GM21390 (cell line): ENCODE results near the gene TRABD2B.
"Not testable (repeated sequence)": the region's sequence is repeated elsewhere in the genome, so short reads cannot be mapped to it uniquely, and the experiment has no call there.

Experiments used
- ATAC-seq: cut with Tn5 transposase; IDR thresholded peaks from one replicate; pipeline ENCODE4 v1.9.1; 2021; ENCODE audit not compliant: unreplicated experiment

TRABD2B gene

GRCh38 chr1:47970882-47971281 is 26.3 kb downstream of the TRABD2B start:
- ATAC-seq, result no peak

GRCh38 chr1:47969478-47969877 is 27.7 kb downstream of the TRABD2B start:
- ATAC-seq, result no peak

- no peak for ATAC-seq
Measured at GRCh38 chr1:47968556-47968888, 28.7 kb downstream of the TRABD2B start.

GRCh38 chr1:47967864-47968555 is 29.2 kb downstream of the TRABD2B start:
- ATAC-seq, result no peak

- no peak for ATAC-seq
Measured at GRCh38 chr1:47965816-47966215, 31.4 kb downstream of the TRABD2B start.

GRCh38 chr1:47964636-47965035 is 32.5 kb downstream of the TRABD2B start:
- no peak for ATAC-seq

GRCh38 chr1:47963568-47964358 is 33.4 kb downstream of the TRABD2B start:
- ATAC-seq, result no peak

GRCh38 chr1:47962750-47963492 is 34.3 kb downstream of the TRABD2B start:
- ATAC-seq, result no peak

GRCh38 chr1:47961835-47962234 is 35.4 kb downstream of the TRABD2B start:
- ATAC-seq, result not testable (repeated sequence)

GRCh38 chr1:47956491-47956890 is 40.7 kb downstream of the TRABD2B start:
- ATAC-seq, result not testable (repeated sequence)

- no peak for ATAC-seq
Measured at GRCh38 chr1:47953661-47954060, 43.5 kb downstream of the TRABD2B start.

- ATAC-seq, result no peak
Measured at GRCh38 chr1:47951545-47952235, 45.5 kb downstream of the TRABD2B start.

- no peak for ATAC-seq
Measured at GRCh38 chr1:47951026-47951425, 46.2 kb downstream of the TRABD2B start.

GRCh38 chr1:47950471-47950870 is 46.7 kb downstream of the TRABD2B start:
- ATAC-seq, result no peak

- no peak for ATAC-seq
Measured at GRCh38 chr1:47948126-47948525, 49.1 kb downstream of the TRABD2B start.

GRCh38 chr1:47947531-47947930 is 49.7 kb downstream of the TRABD2B start:
- ATAC-seq, result no peak

GRCh38 chr1:47944561-47944960 is 52.6 kb downstream of the TRABD2B start:
- ATAC-seq, result no peak

GRCh38 chr1:47942240-47942629 is 55.0 kb downstream of the TRABD2B start:
- no peak for ATAC-seq

- ATAC-seq, result no peak
Measured at GRCh38 chr1:47941609-47942239, 55.5 kb downstream of the TRABD2B start.

GRCh38 chr1:47940779-47941178 is 56.4 kb downstream of the TRABD2B start:
- no peak for ATAC-seq

- ATAC-seq, result no peak
Measured at GRCh38 chr1:47940326-47940725, 56.9 kb downstream of the TRABD2B start.
